Heart left ventricle (tissue), 16 donors: ENCODE measurements around the gene KIF2C. TPM values are rescaled to one million over a fixed set of nuclear protein-coding genes. Genes with fewer than 3 reads are reported as not detected.
A peak's percentile ranks its signal among the peaks of the same experiment; 100 is the strongest.

ENCODE experiments used
- ATAC-seq, 4 donors: fragments of 200-7000 bp; cut with Tn5 transposase; one replicate each; pipeline ENCODE4 v1.9.1; 2020 to 2022; ENCODE audit warnings: moderate library complexity in 4 of 4, mild to moderate bottlenecking in 3 of 4, moderate number of reproducible peaks in 1 of 4
- DNase-seq, 5 donors: peaks; one replicate each; pipeline ENCODE4 v3.0.0-alpha.2; 2020
- H3K27ac ChIP-seq, 12 donors: fragments of 200-600 bp; sonication (generic) in 4 of 12; one replicate each; pipeline versions ENCODE4 v1.5.0 to v1.8.0; 2016 to 2022; ENCODE audit warnings: mild to moderate bottlenecking in 2 of 12
- H3K27me3 ChIP-seq, 9 donors: fragments of 200-600 bp; sonication (generic) in 2 of 9; one replicate each; pipeline versions ENCODE4 v1.5.1 to v1.8.0; 2016 to 2022; ENCODE audit warnings: mild to moderate bottlenecking in 3 of 9
- H3K36me3 ChIP-seq, 9 donors: fragments of 200-600 bp; sonication (generic) in 2 of 9; one replicate each; pipeline versions ENCODE4 v1.5.0 to v1.8.0; 2018 to 2022; ENCODE audit warnings: mild to moderate bottlenecking in 2 of 9
- H3K4me1 ChIP-seq, 12 donors: fragments of 200-600 bp; sonication (generic) in 4 of 12; one replicate each; pipeline versions ENCODE4 v1.5.0 to v1.8.0; 2016 to 2022; ENCODE audit warnings: mild to moderate bottlenecking in 3 of 12
- H3K4me3 ChIP-seq, 12 donors: fragments of 200-600 bp; sonication (generic) in 4 of 12; one replicate each; pipeline versions ENCODE4 v1.5.0 to v1.8.0; 2017 to 2022; ENCODE audit warnings: mild to moderate bottlenecking in 9 of 12, moderate library complexity in 4 of 12
- H3K9me3 ChIP-seq, 12 donors: fragments of 200-600 bp; sonication (generic) in 4 of 12; one replicate each; pipeline versions ENCODE4 v1.5.0 to v1.8.0; 2016 to 2022; ENCODE audit warnings: mild to moderate bottlenecking in 1 of 12
- POLR2A ChIP-seq, 2 donors: fragments of 450-650 bp; IDR thresholded peaks; one replicate each; pipeline ENCODE4 v1.6.1; 2017; ENCODE audit warnings: antibody characterized with exemption in 2 of 2, mild to moderate bottlenecking in 2 of 2, moderate library complexity in 2 of 2
- WGBS, 4 donors: extraction: QIAGEN DNeasy Blood & Tissue Kit in 2 of 4; methylation state at CpG; one replicate each; pipeline versions ENCODE4 v1.1.5 to v1.1.7; 2013 to 2018; 5-methylcytosine and 5-hydroxymethylcytosine counted together
- intact Hi-C, 10 donors: fragments of 100-400 bp; cut with DNase I; formaldehyde crosslinking; loops; one replicate each; pipeline versions ENCODE4 v1.11.1 to v1.14.2; 2022
- polyA plus RNA-seq, 2 donors: library from polyadenylated mRNA; stranded (reverse); fragments of 200-250 nt; gene quantifications; one replicate each; pipeline ENCODE4 v1.2.3, GENCODE V29; 2013
- total RNA-seq, 9 donors: library from RNA; depleted of rRNA in 2 of 9; stranded (reverse); fragments of >200 nt in 2 of 9; fragmentation: NEBNext Ultra II Directional in 3 of 9; extraction: Animal tissue kit (Norgen Biotek cat#: 25700) in 3 of 9; gene quantifications; one replicate each; pipeline versions ENCODE4 v1.1.0 to v1.2.4, GENCODE V29; 2016 to 2023
- TF ChIP-seq, protein P1 (sequence below), 12 donors: fragments of 200-600 bp; sonication (generic) in 4 of 12; IDR thresholded peaks; one replicate each; pipeline versions ENCODE4 v1.5.0 to v1.8.0; 2018 to 2022; ENCODE audit warnings: antibody characterized with exemption in 12 of 12, mild to moderate bottlenecking in 5 of 12
- donor health status: ischemic (EF 13 %, LVEDD 7.1; RV severe dilation, severe dysfunction).
- donor health status: healthy with polysubstance abuse.
- donor health status: DM: no; HTN: yes; CAD: no.
- donor health status: DM: no; HTN: no; CAD: no.
- donor health status: ischemic (EF 25% LVEDD 6.9; RV normal size, moderate dysfunction).
- donor health status: ischemic (EF 25% LVEDD 5.7; RV mildly dilated, moderate dysfunction).
- donor health status: healthy.
- donor health status: DM: yes; HTN: yes; CAD: no.
- donor health status: ischemic (EF 35%, LVEDD 5.7; RV mildly dilated, moderate dysfunction).
- donor health status: nonischemic (EF 11% LVEDD 7.7; RV severe dilation, severe dysfunction).
- donor health status: DM: yes; HTN: yes; CAD: no.
- donor health status: PGD.
- donor health status: ischemic (EF 29% LVEDD 5.4; RV normal size, mild dysfunction).
- donor health status: nonischemic (EF 23%, LVEDD 6.1; RV moderate dilation, normal function).

KIF2C gene
- total and polyA plus RNA-seq, 11 donors = 0.25 to 7.0 (median 0.97) TPM

GRCh38 chr1:44776730-44777068 lies 37.1 kb downstream of the KIF2C start:
- H3K36me3 ChIP-seq = peaks cover 0 to 54% (median 51%) of the 10 kb centered on the region in 9 donors
- 56 to 62% (median 60%) methylated on average over 12 of the region's 12 CpGs for WGBS, 4 donors
- intact Hi-C loops = loop anchor here in 3 of 10 donors (5.0 to 10.0 kb wide), 3 partner anchors 39 to 528 kb away; partner anchors contain the start of genes KIF2C (in 1 of the 3) and RNU5D-1 (in 1 of the 3)

DNA sequence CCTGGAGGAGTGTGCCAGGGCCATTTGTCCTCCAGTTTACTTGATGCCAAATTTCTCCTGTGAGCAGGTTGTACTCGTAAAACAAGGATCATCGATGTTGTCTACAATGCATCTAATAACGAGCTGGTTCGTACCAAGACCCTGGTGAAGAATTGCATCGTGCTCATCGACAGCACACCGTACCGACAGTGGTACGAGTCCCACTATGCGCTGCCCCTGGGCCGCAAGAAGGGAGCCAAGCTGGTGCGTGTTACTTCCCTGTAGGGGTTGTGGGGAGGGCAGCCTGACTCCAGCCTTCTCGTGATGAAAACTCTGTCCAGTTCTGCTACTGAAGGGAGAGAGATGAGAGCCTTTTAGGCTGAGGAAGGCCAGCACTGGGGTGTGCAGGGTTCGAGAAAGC lies 37.9 kb downstream of the KIF2C start:
- DNase-seq = no peak
- 82 to 88% (median 83%) methylated on average over 14 of the region's 14 CpGs for WGBS, 4 donors
- H3K27ac ChIP-seq = peak overlapping the region in 2 of 12 donors; percentile 95 to 99
- peaks cover 0 to 59% (median 51%) of the 10 kb centered on the region in 9 donors for H3K36me3 ChIP-seq
- no peaks in the 10 kb centered on the region for H3K27me3 ChIP-seq
- no peak for ATAC-seq
- no peaks in the 10 kb centered on the region for H3K9me3 ChIP-seq
- H3K4me1 ChIP-seq = peaks cover 2 to 38% (median 23%) of the 10 kb centered on the region in 12 donors
- intact Hi-C loops = loop anchor here in 3 of 10 donors (5.0 to 10.0 kb wide), 3 partner anchors 40 to 527 kb away; partner anchors contain the start of genes KIF2C (in 1 of the 3) and RNU5D-1 (in 1 of the 3)
- TF ChIP-seq, protein P1, sequence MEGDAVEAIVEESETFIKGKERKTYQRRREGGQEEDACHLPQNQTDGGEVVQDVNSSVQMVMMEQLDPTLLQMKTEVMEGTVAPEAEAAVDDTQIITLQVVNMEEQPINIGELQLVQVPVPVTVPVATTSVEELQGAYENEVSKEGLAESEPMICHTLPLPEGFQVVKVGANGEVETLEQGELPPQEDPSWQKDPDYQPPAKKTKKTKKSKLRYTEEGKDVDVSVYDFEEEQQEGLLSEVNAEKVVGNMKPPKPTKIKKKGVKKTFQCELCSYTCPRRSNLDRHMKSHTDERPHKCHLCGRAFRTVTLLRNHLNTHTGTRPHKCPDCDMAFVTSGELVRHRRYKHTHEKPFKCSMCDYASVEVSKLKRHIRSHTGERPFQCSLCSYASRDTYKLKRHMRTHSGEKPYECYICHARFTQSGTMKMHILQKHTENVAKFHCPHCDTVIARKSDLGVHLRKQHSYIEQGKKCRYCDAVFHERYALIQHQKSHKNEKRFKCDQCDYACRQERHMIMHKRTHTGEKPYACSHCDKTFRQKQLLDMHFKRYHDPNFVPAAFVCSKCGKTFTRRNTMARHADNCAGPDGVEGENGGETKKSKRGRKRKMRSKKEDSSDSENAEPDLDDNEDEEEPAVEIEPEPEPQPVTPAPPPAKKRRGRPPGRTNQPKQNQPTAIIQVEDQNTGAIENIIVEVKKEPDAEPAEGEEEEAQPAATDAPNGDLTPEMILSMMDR (IDR thresholded peaks at IDR 0.05) = no peak
- no peak for TF ChIP-seq POLR2A (IDR thresholded peaks at IDR 0.05)
- H3K4me3 ChIP-seq = peak overlapping the region in 2 of 12 donors; percentile 16 to 87

More at GRCh38 chr1:44776730-44777068, 37.1 kb downstream of the KIF2C start:
- TF ChIP-seq POLR2A (IDR thresholded peaks at IDR 0.05) = no peak
- TF ChIP-seq, protein P1 (IDR thresholded peaks at IDR 0.05) = no peak
- H3K27me3 ChIP-seq = no peaks in the 10 kb centered on the region
- peaks cover 2 to 38% (median 23%) of the 10 kb centered on the region in 12 donors for H3K4me1 ChIP-seq
- H3K4me3 ChIP-seq = peak overlapping the region in 11 of 12 donors; percentile 68 to 95 (median 86)
- no peak for DNase-seq
- H3K9me3 ChIP-seq = no peaks in the 10 kb centered on the region
- H3K27ac ChIP-seq = peak overlapping the region in 8 of 12 donors; percentile 85 to 99 (median 95)
- no peak for ATAC-seq

- Histone ChIP-seq H3K36me3 (peaks cover 0 to 59% (median 51%) of the 10 kb centered on the region in 9 donors), H3K27ac (no peak overlapping the region), H3K9me3 (no peaks in the 10 kb centered on the region), H3K4me3 (peak overlapping the region in 1 of 12 donors; percentile 16), H3K4me1 (peaks cover 2 to 38% (median 23%) of the 10 kb centered on the region in 12 donors), H3K27me3 (no peaks in the 10 kb centered on the region)
- TF ChIP-seq, protein P1 (IDR thresholded peaks at IDR 0.05) = no peak
- TF ChIP-seq POLR2A (IDR thresholded peaks at IDR 0.05) = no peak
- whole genome bisulfite sequencing, 4 donors = 63 to 71% (median 66%) methylated on average over 13 of the region's 13 CpGs
- intact Hi-C loops = loop anchor here in 3 of 10 donors (5.0 to 10.0 kb wide), 3 partner anchors 41 to 527 kb away; partner anchors contain the start of genes KIF2C (in 1 of the 3) and RNU5D-1 (in 1 of the 3)
- no peak for ATAC-seq
- no peak for DNase-seq
Measured at GRCh38 chr1:44777969-44778635, 38.5 kb downstream of the KIF2C start.
